ENCODE results near the gene LAMTOR3.

The LAMTOR3 gene

GRCh38 chr4:99861120-99861905 is 32.9 kb downstream of the LAMTOR3 start:
- no peak for DNase-seq (ENCODE audit: low read depth, low spot score)

DNA sequence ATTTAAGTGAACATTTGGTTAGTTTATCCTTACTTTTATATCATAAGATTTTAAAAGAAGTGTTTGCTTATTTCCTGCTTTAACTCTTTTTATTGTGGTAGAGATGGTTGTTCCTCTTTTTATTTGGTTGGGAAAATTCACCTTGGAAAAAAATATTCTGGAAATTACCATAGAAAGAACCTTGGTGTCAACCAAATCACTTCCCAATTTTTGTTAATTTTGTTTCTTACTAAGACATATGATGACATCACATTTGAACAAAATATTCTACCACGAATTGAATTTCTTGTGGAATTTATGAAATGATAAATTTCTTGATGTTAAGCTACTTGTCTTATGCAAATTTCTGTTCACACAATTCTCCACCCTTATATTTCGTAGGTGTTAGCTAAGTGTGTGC is 33.7 kb downstream of the LAMTOR3 start:
- no peak for DNase-seq (ENCODE audit: low read depth, low spot score)

DNA sequence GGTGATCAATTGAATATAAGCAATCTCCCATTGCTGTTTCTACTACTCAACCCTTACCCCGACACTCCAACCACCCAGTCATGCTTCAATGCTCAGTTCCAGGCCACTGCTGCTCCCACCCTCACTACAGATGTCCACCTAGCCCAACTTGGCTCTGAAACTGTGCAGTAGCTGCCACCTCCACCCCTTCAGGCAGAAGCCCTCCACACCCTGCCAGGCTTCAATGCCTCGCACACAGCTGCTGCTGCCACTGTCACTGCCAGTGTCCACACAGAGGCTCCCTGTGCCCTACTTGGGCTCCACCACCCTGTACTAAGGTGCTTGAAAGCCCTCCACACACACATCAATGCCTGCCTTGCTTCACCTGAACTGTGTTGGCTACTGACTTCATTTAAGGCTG is 34.6 kb downstream of the LAMTOR3 start:
- no peak for DNase-seq (ENCODE audit: low read depth, low spot score)

- no peak for DNase-seq (ENCODE audit: low read depth, low spot score)
These were observed 36.9 kb downstream of the LAMTOR3 start for GRCh38 chr4:99857307-99857706.

DNA sequence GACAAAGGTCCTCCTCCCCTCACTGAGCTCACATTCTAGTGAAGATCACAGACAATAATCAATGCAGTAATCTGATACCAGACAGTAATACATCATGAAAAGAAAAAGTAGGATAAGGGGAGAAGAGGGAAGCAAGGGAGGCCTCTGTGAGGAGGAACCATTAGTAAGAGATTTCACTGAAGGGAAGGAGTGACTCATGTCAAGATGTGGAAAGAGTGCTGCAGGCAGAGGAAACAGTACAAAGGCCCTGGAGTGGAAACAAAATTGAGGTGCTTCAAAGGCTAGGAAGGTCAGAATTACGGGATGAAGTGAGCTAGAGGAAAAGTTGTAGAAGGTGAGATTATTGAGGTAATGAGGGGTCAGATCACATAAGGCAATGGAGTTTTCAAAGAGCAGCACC is 38.1 kb downstream of the LAMTOR3 start:
- DNase-seq (ENCODE audit: low read depth, low spot score), result no peak

- DNase-seq (ENCODE audit: low read depth, low spot score), result no peak
These were observed 38.5 kb downstream of the LAMTOR3 start for GRCh38 chr4:99855678-99856077.

DNA sequence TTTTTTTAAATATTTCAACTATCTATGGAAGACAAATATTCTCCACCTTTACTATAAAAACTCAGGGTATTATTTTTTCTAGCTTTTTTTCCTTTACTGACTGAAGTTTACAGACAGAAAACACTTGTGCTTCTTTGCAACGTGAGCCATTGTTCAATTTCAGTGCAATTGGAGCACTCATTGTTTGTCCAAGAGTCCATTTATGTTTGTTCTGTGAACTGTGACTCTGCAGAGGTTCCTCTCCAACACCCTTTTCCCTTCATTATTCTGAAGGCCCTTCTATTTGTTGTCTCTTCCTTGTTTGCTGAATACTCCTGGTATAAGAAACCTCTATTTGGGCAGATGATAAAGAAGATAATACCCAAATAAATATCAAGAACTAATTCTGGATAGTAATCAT is 40.2 kb downstream of the LAMTOR3 start:
- DNase-seq (ENCODE audit: low read depth, low spot score), result no peak

DNA sequence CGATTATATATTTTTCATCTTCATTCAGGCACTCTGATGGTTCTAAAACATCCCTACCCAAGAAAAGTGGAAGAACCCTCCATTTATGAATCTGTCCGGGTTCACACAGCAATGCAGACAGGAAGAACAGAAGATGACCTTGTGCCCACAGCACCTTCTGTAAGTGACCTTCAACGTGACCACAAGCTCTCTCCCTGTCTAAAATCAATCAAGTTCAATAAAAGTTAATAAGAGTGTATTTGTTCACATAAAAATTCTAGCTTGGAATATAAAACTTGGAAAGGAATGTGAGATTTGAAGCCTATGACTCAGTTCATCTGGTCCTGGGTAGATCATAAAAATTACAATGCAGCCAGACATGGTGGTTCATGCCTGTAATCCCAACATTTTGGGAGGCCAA is 41.0 kb downstream of the LAMTOR3 start:
- no peak for DNase-seq (ENCODE audit: low read depth, low spot score)

- DNase-seq (ENCODE audit: low read depth, low spot score), result no peak
These were observed 42.0 kb downstream of the LAMTOR3 start for GRCh38 chr4:99852199-99852749.

- DNase-seq (ENCODE audit: low read depth, low spot score), result no peak
These were observed 45.6 kb downstream of the LAMTOR3 start for GRCh38 chr4:99848591-99849001.

GRCh38 chr4:99847362-99847976 is 46.8 kb downstream of the LAMTOR3 start:
- DNase-seq (ENCODE audit: low read depth, low spot score), result no peak

DNA sequence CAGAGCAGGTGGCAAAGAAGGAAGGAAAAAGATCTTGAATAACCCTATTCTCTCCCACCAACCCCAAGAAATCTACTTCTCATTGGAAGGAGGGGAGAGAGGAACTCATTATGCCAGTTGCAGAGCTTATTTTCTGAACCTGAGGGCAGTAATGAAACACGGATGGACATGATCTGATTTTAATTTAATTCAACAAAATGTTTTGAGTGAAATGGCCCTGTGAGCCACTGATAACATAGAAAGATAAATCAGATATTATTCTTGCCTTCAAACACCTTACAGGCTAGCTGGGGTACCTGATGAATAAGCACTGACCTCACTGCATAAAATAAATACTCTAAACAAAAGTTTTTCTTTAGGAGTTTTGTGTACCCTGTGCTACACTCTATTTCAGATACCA is 47.3 kb downstream of the LAMTOR3 start:
- no peak for DNase-seq (ENCODE audit: low read depth, low spot score)

DNA sequence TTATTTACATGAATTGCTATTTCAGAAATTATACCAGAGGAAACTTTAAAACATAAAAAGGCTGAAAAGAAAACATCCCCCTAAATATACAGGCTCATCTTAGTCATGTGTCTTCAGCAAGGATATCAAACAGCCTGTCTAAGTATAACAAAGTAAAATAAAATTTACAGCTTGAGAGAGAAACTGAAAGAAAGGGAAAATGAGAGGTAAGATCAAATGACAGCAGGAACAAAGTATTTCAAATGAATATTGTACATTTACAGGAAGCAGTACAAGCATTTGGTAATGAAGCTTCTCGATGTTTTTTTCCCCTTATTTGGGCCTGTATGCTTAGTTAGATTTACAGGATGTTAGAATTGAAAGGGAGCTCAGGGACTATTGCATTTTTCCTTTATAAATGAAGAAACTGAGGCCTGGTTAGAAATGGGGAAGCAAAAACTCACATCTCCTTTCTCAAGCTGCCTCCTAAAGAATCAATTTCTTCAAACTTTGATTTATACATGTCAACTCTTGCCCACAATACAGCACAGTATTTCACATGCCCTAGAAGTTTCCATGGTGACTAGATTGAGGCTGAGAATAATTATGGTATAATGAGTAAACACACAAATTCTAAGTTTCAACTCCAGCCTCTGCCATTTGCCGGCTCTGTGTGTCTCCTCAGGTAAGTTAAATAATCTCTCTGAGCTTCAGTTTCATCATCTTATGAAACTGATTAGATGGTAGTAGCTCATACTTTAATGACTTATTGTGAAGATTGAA is 48.3 kb downstream of the LAMTOR3 start:
- no peak for DNase-seq (ENCODE audit: low read depth, low spot score)

- no peak for DNase-seq (ENCODE audit: low read depth, low spot score)
These were observed 49.0 kb downstream of the LAMTOR3 start for GRCh38 chr4:99845179-99845578.

DNA sequence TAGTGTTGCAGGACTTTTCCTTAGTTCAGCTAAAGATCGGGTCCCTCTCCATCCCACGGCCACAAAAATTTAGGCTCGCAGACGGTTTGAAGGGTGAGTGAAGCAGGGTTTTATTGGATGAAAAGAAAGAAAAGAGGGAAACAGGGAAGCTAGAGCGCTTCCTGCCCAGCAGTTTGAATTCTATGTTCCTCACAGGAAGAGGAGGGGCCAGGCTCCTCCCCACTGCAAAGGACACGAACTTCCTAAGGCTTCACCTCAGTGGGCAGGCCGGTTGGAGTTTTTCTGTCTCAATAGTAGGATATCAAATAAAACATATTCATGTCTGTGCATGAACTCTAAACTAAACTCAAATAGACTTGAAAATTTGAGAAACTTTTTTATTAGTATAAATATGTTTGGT is 50.2 kb downstream of the LAMTOR3 start:
- no peak for DNase-seq (ENCODE audit: low read depth, low spot score)

- no peak for DNase-seq (ENCODE audit: low read depth, low spot score)
These were observed 50.8 kb downstream of the LAMTOR3 start for GRCh38 chr4:99843413-99843812.

GRCh38 chr4:99841129-99841528 is 53.1 kb downstream of the LAMTOR3 start:
- DNase-seq (ENCODE audit: low read depth, low spot score), result no peak

DNA sequence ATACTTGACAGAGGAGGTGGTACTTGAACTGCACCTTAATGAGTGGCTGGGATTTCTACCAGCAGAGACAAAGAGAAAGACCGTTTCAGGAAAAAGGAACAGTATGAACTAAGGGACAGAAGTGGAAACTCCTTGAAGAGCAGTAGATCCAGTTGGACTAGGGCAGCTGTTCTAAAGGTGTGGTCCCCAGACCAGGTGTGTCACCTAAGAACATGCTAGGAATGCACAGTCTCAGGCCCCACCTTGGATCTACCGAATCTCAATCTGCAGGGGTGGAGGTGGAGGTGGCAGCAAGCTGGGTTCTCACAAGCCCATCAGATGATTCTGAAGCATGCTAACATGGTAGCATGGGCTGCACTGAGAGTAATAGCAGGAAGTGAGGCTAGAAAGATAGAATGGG is 55.3 kb downstream of the LAMTOR3 start:
- DNase-seq (ENCODE audit: low read depth, low spot score), result no peak

DNA sequence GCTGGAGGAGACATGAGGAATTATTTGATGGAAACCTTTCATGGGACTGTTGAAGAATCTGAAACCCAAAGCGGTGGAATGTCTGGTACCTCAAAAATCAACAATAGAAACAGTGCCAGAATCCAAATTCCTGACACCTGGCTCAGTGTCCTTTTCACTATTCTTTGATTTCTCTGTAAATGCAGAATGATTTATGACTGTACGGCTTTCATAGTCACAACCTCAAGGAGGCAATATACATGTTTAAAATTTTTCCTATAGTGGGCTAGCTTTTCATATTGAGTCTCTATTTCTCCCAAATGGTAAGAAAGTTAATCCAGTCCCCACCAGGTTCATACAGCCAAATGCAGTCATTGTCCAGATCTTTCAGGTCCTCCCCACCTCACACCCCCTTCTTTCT is 58.3 kb downstream of the LAMTOR3 start:
- no peak for DNase-seq (ENCODE audit: low read depth, low spot score)

DNA sequence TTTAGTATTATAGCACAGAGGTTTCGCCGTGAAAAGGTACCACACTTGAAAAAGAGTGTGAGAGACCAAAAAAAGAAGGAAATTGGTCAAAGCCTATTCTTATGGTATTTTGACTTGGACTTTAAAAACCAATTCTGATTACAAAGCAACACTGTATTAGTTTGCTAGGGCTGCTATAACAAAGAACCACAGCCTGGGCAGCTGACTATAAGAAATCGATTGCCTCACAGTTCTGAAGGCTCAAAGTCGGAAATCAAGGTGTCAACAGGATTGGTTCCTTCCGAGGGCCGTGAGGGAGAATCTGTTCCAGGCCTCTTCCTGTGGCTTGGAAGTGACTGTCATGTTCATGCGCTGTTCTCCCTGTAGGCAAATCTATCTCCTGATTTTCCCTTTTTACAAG is 59.7 kb downstream of the LAMTOR3 start:
- no peak for DNase-seq (ENCODE audit: low read depth, low spot score)

DNA sequence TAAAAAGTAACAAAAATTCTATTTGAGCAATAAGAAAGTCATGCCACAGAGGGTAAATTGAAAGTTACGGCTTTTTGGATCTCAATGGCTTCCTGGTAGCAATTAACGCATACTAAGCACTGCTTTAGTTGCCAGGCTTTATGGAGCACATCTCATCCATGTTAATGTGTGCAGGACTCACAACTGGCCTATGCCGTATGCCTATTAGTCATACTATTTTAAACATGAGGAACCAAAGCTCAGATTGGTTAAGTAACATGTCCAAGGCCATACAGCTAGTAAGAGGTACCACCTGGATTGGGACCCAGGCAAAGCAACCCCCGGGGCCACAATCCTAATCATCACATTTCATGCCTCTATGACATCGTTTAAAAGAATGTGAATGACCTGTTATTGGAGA is 60.5 kb downstream of the LAMTOR3 start:
- DNase-seq (ENCODE audit: low read depth, low spot score), result no peak

GRCh38 chr4:99832758-99833157 is 61.5 kb downstream of the LAMTOR3 start:
- no peak for DNase-seq (ENCODE audit: low read depth, low spot score)
